Bronchial epithelial cell (primary cell): Measurements from ENCODE around the gene CALY. TPM values are rescaled to one million over a fixed set of nuclear protein-coding genes. Genes with fewer than 3 reads are reported as not detected.

Experiments
- DNase-seq: peaks from one replicate; pipeline ENCODE4 v3.0.0-alpha.2; 2010; ENCODE audit warnings: low read depth
- FAIRE-seq: peaks from 2 replicates; lab custom pipeline; 2011; peaks lifted over from hg19 to GRCh38; lab: Jason Lieb, UNC
- H3K27me3 ChIP-seq: 2 replicates; pipeline ENCODE4 v1.5.1; 2011; ENCODE audit warnings: low read length; ENCODE audit not compliant: control insufficient read depth, insufficient read depth
- H3K36me3 ChIP-seq: 2 replicates; pipeline ENCODE4 v1.5.1; 2011; ENCODE audit warnings: low read length; ENCODE audit not compliant: control insufficient read depth, insufficient read depth
- H3K4me3 ChIP-seq: 2 replicates; pipeline ENCODE4 v1.5.1; 2011; ENCODE audit warnings: mild to moderate bottlenecking, low read depth, low read length, control low read depth
- total RNA-seq: library from RNA; depleted of rRNA; stranded (reverse); fragments of >200 nt; gene quantifications from 2 replicates; pipeline ENCODE4 v1.2.1, GENCODE V29; 2014
- TF ChIP-seq, protein P1 (sequence below): IDR thresholded peaks from 2 replicates; pipeline ENCODE4 v1.5.1; 2011; ENCODE audit warnings: mild to moderate bottlenecking, moderate library complexity, low read length, control low read depth, inconsistent platforms; ENCODE audit not compliant: insufficient read depth, severe bottlenecking

CALY gene
- total RNA-seq, 1 donor from 2014 or later = not detected

DNA sequence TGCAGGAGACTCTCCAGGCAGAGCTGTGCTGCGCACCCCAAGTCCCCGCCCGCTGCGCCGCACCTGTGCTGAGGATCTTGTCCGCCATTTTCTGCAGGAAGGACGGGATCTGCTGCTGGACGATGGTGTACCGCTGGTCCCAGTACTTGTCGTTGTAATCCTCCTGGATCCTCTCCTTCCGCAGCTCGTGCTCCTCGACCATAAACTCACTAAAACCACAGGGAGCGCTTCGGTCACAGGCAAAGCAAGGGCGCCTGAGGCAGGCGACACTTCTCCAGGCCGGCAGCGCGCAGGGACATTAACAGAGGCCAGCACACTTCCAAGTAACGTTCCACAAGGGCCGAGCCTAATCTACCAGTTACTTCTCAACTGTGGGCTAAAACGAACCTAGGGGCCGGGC is 46.9 kb downstream of the CALY start:
- Histone ChIP-seq H3K36me3 (peaks cover 31% of the 10 kb centered on the region), H3K4me3 (no peak overlapping the region), H3K27me3 (no peaks in the 10 kb centered on the region)
- FAIRE-seq = no peak
- TF ChIP-seq, protein P1, sequence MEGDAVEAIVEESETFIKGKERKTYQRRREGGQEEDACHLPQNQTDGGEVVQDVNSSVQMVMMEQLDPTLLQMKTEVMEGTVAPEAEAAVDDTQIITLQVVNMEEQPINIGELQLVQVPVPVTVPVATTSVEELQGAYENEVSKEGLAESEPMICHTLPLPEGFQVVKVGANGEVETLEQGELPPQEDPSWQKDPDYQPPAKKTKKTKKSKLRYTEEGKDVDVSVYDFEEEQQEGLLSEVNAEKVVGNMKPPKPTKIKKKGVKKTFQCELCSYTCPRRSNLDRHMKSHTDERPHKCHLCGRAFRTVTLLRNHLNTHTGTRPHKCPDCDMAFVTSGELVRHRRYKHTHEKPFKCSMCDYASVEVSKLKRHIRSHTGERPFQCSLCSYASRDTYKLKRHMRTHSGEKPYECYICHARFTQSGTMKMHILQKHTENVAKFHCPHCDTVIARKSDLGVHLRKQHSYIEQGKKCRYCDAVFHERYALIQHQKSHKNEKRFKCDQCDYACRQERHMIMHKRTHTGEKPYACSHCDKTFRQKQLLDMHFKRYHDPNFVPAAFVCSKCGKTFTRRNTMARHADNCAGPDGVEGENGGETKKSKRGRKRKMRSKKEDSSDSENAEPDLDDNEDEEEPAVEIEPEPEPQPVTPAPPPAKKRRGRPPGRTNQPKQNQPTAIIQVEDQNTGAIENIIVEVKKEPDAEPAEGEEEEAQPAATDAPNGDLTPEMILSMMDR = no peak
- no peak for DNase-seq

DNA sequence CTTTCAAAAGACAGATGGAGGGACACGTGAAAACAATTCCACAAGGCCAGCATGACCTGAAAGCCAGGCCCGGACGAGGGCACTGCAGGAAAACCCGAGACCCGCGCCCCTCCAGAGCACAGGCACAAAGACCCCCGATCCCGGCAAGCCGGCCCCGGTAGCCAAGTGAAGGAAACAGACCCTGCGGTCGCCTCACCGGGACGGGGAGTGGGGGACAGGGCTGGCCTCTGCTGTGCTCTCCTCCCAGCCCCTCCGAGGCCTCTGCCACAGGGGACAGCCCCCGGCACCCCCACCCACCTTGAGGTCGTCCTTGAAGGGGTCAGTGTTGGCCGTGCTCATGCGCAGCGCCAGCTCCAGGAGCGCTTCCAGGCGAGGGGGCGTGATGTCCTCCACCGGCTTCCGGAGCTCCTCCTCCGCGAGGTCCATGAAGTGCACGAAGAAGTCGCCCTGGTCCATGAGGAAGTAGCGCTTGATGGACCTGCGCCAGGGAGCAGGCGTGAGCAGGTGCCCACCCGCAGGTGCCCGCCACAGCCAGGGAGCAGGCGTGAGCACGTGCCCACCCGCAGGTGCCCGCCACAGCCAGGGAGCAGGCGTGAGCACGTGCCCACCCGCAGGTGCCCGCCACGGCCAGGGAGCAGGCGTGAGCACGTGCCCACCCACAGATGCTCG is 48.7 kb downstream of the CALY start:
- Histone ChIP-seq H3K36me3 (peaks cover 43% of the 10 kb centered on the region), H3K4me3 (no peak overlapping the region), H3K27me3 (no peaks in the 10 kb centered on the region)
- no peak for DNase-seq
- TF ChIP-seq, protein P1 = no peak
- FAIRE-seq = no peak

DNA sequence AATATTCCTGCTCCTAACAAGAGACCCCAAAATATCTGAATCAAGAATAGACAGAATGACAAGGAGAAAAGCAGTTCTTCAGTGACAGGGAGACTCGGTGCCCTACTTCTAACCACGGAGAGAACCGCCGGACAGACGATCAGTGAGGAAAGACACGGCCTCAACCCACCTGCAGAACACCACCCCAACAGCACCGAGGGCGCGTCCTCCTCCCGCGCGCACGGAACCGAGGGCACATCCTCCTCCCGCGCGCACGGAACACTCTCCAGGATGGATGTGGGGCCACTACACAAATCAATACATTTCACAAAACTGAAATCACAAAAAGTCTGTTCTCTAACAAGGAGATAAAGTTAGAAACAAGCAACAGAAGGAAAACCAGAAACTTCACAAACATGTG is 50.3 kb downstream of the CALY start:
- TF ChIP-seq, protein P1 = no peak
- no peak overlapping the region for H3K4me3 ChIP-seq
- peaks cover 44% of the 10 kb centered on the region for H3K36me3 ChIP-seq
- FAIRE-seq (no peak), DNase-seq (no peak)
- no peaks in the 10 kb centered on the region for H3K27me3 ChIP-seq

DNA sequence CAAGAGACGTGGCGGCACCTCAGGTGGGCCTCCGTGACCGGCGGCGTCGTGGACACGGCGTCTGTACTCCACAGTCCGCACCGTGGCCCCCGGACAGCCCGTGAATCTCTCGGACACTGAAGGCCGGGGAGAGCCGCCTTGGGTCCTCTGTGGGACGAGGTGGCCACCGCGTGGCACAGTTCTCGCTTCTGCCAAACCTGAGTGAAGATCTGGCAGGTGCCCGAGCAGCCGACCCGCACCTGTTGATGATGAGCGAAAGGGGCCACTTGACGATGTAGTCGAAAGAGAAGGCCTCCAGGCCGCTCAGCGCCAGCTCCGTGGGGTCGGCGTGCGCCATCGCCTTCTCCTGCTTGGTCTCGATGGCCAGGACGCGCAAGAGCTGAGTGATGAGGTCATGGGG is 51.5 kb downstream of the CALY start:
- DNase-seq (no peak), FAIRE-seq (no peak)
- TF ChIP-seq, protein P1 = no peak
- H3K4me3 ChIP-seq = no peak overlapping the region
- H3K36me3 ChIP-seq = peaks cover 45% of the 10 kb centered on the region
- H3K27me3 ChIP-seq = no peaks in the 10 kb centered on the region

DNA sequence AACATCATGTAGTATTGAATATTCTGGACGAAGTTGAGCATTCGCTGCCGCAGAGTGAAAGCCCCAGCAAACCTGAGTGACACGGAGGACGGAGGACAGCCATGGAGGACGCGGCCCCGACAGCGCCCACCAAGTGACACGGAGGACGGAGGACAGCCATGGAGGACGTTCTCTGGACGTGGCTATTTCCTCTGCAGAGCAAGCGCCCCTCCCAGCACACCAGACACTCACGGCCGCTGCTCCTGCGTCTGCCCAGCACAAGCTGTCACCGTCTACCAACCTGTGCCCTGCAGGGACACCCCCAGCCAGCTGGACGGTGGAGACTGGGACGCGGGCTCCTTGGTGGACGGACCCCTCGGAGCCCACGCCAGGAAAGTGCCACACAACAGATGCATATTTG is 52.8 kb downstream of the CALY start:
- Histone ChIP-seq H3K27me3 (no peaks in the 10 kb centered on the region), H3K4me3 (no peak overlapping the region), H3K36me3 (peaks cover 41% of the 10 kb centered on the region)
- DNase-seq = no peak
- no peak for FAIRE-seq
- TF ChIP-seq, protein P1 = no peak
